Measurements from ENCODE around the gene LRBA.

DNA sequence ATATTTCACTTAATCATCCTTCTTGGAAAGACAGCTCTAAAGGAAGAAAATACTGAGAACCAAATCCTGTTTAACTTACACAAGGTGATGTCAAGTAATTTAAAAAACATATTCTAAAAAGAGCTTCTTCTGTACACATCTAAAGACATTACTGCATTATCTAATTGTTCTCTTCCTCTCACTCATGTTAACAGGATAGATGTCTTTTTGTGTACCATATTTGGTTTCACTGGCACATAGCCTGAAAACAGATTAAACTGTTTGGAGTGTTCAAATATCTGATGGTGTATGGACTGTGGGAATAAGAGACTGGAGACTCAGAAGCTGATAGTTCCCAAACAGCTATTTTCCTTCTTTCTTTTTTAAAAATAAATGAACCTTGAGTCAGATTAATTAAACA is 646.4 kb downstream of the LRBA start:
- TF ChIP-seq, protein P1, sequence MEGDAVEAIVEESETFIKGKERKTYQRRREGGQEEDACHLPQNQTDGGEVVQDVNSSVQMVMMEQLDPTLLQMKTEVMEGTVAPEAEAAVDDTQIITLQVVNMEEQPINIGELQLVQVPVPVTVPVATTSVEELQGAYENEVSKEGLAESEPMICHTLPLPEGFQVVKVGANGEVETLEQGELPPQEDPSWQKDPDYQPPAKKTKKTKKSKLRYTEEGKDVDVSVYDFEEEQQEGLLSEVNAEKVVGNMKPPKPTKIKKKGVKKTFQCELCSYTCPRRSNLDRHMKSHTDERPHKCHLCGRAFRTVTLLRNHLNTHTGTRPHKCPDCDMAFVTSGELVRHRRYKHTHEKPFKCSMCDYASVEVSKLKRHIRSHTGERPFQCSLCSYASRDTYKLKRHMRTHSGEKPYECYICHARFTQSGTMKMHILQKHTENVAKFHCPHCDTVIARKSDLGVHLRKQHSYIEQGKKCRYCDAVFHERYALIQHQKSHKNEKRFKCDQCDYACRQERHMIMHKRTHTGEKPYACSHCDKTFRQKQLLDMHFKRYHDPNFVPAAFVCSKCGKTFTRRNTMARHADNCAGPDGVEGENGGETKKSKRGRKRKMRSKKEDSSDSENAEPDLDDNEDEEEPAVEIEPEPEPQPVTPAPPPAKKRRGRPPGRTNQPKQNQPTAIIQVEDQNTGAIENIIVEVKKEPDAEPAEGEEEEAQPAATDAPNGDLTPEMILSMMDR (IDR thresholded peaks at IDR 0.05 in 4 of 5, conservative IDR thresholded peaks at IDR 0.05 in 1 of 5), result no peak
- TF ChIP-seq POLR2A (IDR thresholded peaks at IDR 0.05), result no peak

Measured in gastrocnemius medialis (tissue), 4 donors.